Esophagus squamous epithelium (tissue), 5 donors: ENCODE results near the gene KNCN. TPM values are rescaled to one million over a fixed set of nuclear protein-coding genes. Genes with fewer than 3 reads are reported as not detected.

Source experiments
- DNase-seq: peaks from one replicate; lab custom pipeline; 2025; lab: John Stamatoyannopoulos, UW
- H3K27ac ChIP-seq, 4 donors: fragments of 200-600 bp; sonication (generic); one replicate each; pipeline ENCODE4 v1.5.1; 2016 to 2019; ENCODE audit warnings: mild to moderate bottlenecking in 1 of 4
- H3K27me3 ChIP-seq, 4 donors: fragments of 200-600 bp; sonication (generic); 1 replicate in 3 of 4; 2 replicates in 1 of 4; pipeline versions ENCODE4 v1.5.1 to v1.6.0; 2017 to 2021; ENCODE audit warnings: antibody characterized with exemption in 1 of 4
- H3K36me3 ChIP-seq, 3 donors: fragments of 200-600 bp; sonication (generic); one replicate each; pipeline ENCODE4 v1.5.1; 2016 to 2019
- H3K4me1 ChIP-seq, 3 donors: fragments of 200-600 bp; sonication (generic); one replicate each; pipeline ENCODE4 v1.5.1; 2017 to 2019
- H3K4me3 ChIP-seq, 4 donors: fragments of 200-600 bp; sonication (generic); 1 replicate in 3 of 4; 2 replicates in 1 of 4; pipeline ENCODE4 v1.5.1; 2016 to 2019; ENCODE audit warnings: mild to moderate bottlenecking in 2 of 4, moderate library complexity in 1 of 4
- H3K9me3 ChIP-seq, 3 donors: fragments of 200-600 bp; sonication (generic); one replicate each; pipeline ENCODE4 v1.5.1; 2016 to 2019
- CTCF ChIP-seq, 6 experiments: fragments of 450-650 bp in 4 of 6; fragments of 200-600 bp in 2 of 6; sonication (generic) in 2 of 6; IDR thresholded peaks; one replicate each; pipeline ENCODE4 v1.5.1; 2016 to 2019; ENCODE audit warnings: antibody characterized with exemption in 6 of 6, mild to moderate bottlenecking in 4 of 6, moderate library complexity in 4 of 6
- POLR2A ChIP-seq, 4 donors: fragments of 450-650 bp; IDR thresholded peaks; one replicate each; pipeline ENCODE4 v1.6.1; 2017; ENCODE audit warnings: antibody characterized with exemption in 4 of 4, mild to moderate bottlenecking in 4 of 4, moderate library complexity in 3 of 4
- WGBS, 2 donors: methylation state at CpG; one replicate each; pipeline ENCODE4 v1.1.5; 2018; 5-methylcytosine and 5-hydroxymethylcytosine counted together
- intact Hi-C: fragments of 100-400 bp; cut with DNase I; formaldehyde crosslinking; loops from one replicate; pipeline ENCODE4 v1.15.0; 2022
- total RNA-seq, 4 donors: library from RNA; depleted of rRNA; stranded (reverse); fragments of >200 nt; gene quantifications; one replicate each; pipeline ENCODE4 v1.1.0, GENCODE V29; 2016
- donor health status: DM: yes; HTN: yes; CAD: no.

The KNCN gene
- total RNA-seq, 4 donors from 2014 or later: not detected

DNA sequence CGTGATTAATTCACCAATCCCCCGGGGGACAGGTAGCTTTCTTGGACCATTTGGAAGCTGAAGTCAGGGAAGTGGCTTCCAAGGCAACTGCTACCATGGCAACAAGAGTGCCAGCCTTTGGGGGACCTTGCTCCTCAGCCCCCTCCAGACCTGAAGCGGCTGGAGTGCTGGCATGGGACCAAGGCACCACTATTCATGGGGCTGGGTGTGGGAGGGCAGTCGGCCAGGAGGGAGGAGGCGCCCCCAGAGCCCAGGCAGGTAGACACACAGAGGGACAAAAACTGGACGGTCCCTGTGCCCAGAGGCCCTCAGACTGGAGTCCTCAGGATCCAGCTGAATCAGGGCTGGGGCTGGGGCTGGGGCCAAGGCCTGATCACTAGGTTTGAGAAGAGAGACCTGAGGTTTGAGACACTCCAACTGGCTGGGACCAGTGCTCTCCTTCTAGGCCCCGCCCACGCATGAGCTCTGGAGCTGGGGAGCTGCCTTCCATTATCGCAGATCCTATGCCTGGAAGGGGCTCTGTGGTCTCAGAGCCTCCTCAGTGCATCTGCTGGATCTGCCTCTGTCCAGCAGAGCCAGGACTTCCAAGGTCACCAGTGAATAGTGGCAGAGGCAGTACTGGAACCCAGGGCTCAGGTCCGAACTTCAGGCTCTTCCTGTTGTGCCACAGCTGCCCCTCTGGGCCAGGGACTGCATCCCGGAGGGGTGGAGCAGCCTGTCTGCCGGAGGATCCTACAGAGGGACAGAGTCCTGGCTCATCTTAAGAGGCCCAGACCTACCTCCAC is 3.3 kb upstream of the KNCN start:
- Histone ChIP-seq H3K4me1 (peaks cover 0 to 12% (median 0%) of the 10 kb centered on the region in 3 donors), H3K4me3 (no peak overlapping the region), H3K27ac (no peak overlapping the region), H3K27me3 (peaks cover 0 to 20% (median 0%) of the 10 kb centered on the region in 4 donors), H3K36me3 (peaks cover under 1 to 27% (median 6%) of the 10 kb centered on the region in 3 donors), H3K9me3 (no peaks in the 10 kb centered on the region)
- DNase-seq: no peak
- no peak for TF ChIP-seq POLR2A (IDR thresholded peaks at IDR 0.05)
- no peak for TF ChIP-seq CTCF (IDR thresholded peaks at IDR 0.05)
- intact Hi-C loops: no loop called here
- WGBS, 2 donors: 65 to 90% methylated on average over 2 to 5 of the region's 12 CpGs

- H3K27ac ChIP-seq: no peak overlapping the region
- H3K4me1 ChIP-seq: peaks cover 0 to 18% (median 0%) of the 10 kb centered on the region in 3 donors
- H3K27me3 ChIP-seq: peaks cover 0 to 21% (median 0%) of the 10 kb centered on the region in 4 donors
- intact Hi-C loops: no loop called here
- H3K9me3 ChIP-seq: no peaks in the 10 kb centered on the region
- DNase-seq: no peak
- 71 to 73% methylated on average over 3 to 6 of the region's 6 CpGs for WGBS, 2 donors
- TF ChIP-seq CTCF (IDR thresholded peaks at IDR 0.05) (no peak), POLR2A (IDR thresholded peaks at IDR 0.05) (no peak)
- H3K4me3 ChIP-seq: no peak overlapping the region
- peaks cover 0 to 22% (median 6%) of the 10 kb centered on the region in 3 donors for H3K36me3 ChIP-seq
Observed at GRCh38 chr1:46554236-46554596, 2.8 kb upstream of the KNCN start.

DNA sequence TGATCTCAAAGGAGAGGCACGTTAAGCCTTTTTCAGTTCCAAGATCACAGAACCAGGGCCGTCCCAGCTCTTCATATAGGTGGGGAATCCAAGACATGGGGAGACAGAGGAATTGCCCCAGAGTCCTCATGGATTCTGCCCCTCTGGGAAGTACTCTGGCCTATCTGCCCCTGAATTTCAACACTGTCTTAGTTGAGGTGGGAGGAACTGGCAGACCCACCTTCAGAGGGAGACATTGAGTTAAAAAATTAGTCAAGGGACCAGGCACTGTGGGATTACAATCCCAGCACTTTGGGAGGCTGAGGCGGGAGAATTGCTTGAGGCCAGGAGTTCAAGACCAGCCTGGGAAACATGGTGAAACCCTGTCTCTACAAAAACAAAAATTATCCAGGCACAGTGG is 2.1 kb upstream of the KNCN start:
- 66 to 86% methylated on average over 1 to 2 of the region's 3 CpGs for WGBS, 2 donors
- Histone ChIP-seq H3K9me3 (no peaks in the 10 kb centered on the region), H3K27me3 (peaks cover 0 to 24% (median 0%) of the 10 kb centered on the region in 4 donors), H3K4me1 (peaks cover 0 to 20% (median 0%) of the 10 kb centered on the region in 3 donors), H3K36me3 (peaks cover 0 to 14% (median 6%) of the 10 kb centered on the region in 3 donors), H3K4me3 (no peak overlapping the region), H3K27ac (no peak overlapping the region)
- intact Hi-C loops: no loop called here
- TF ChIP-seq CTCF (IDR thresholded peaks at IDR 0.05) (no peak), POLR2A (IDR thresholded peaks at IDR 0.05) (no peak)
- no peak for DNase-seq

DNA sequence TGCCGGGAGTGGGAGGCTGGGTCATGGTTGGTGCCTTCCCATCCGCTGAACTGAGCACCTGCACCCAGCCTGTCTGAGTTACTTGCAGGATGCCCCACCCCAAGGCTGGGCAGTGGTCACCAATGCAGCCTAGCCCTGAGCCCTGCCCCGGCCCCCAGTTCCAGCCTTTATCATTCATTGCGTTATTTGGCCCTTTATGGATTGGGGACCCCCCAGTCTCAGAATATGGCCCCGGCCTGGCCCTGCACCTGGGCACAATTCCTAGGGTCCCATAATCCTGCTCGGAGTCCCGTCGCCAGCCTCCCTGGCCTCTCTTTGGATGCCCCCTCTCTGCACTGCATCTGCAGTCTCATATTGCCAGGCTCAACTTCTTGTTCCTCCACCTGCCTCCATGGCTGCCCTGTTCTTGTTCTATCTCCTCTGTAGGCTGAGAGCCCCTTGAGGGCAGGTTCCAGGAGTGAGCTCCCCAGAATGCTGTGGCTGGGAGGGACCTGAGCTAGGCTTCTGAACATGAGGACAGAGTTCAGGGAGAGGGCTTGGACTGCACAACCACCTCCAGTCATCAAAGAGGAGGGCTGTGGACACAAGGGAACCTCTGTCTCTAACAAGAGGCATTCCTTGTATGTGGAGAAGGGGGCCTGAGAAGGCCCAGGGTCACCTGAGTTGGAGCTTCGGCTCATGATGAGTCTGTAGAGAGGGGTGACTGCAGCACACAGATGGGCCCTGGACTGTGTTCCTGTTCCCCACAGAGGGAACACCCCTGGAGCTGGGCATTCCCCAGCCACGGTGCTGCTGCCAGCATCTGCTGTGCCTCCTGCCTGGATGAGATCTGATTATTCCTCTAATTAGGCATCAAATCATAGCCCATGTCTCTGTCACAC is 1.1 kb upstream of the KNCN start:
- TF ChIP-seq POLR2A (IDR thresholded peaks at IDR 0.05) (no peak), CTCF (IDR thresholded peaks at IDR 0.05) (no peak)
- no peaks in the 10 kb centered on the region for H3K9me3 ChIP-seq
- intact Hi-C loops: no loop called here
- H3K36me3 ChIP-seq: peaks cover 0 to 5% (median 0%) of the 10 kb centered on the region in 3 donors
- H3K4me3 ChIP-seq: no peak overlapping the region
- H3K4me1 ChIP-seq: peaks cover 0 to 24% (median 0%) of the 10 kb centered on the region in 3 donors
- 84 to 86% methylated on average over 9 to 10 of the region's 10 CpGs for WGBS, 2 donors
- peaks cover 0 to 33% (median 0%) of the 10 kb centered on the region in 4 donors for H3K27me3 ChIP-seq
- H3K27ac ChIP-seq: no peak overlapping the region
- DNase-seq: no peak
